GM23248 (cell line): ENCODE data around the gene CMSS1. TPM values are rescaled to one million over a fixed set of nuclear protein-coding genes. Genes with fewer than 3 reads are reported as not detected.

Source experiments
- DNase-seq: peaks from one replicate; pipeline ENCODE4 v3.0.0-alpha.2; 2015
- H2AFZ ChIP-seq: fragments of 200-600 bp; sonication (generic); 2 replicates; pipeline ENCODE4 v1.6.1; 2016; ENCODE audit warnings: antibody characterized with exemption
- H3F3A ChIP-seq: fragments of 200-600 bp; sonication (generic); 2 replicates; pipeline ENCODE4 v1.6.1; 2016; ENCODE audit warnings: mild to moderate bottlenecking, antibody characterized with exemption, mixed run types; ENCODE audit not compliant: insufficient read depth
- H3K27ac ChIP-seq: fragments of 200-600 bp; sonication (generic); 2 replicates; pipeline ENCODE4 v1.5.1; 2016; ENCODE audit warnings: mild to moderate bottlenecking
- H3K27me3 ChIP-seq: fragments of 200-600 bp; sonication (generic); replicated peaks from 2 replicates; pipeline ENCODE4 v1.6.1; 2016; ENCODE audit warnings: mild to moderate bottlenecking; ENCODE audit not compliant: insufficient read depth
- H3K36me3 ChIP-seq: fragments of 200-600 bp; sonication (generic); 2 replicates; pipeline ENCODE4 v1.6.1; 2016; ENCODE audit warnings: low read depth, mild to moderate bottlenecking
- H3K4me1 ChIP-seq: fragments of 200-600 bp; sonication (generic); 2 replicates; pipeline ENCODE4 v1.6.1; 2016; ENCODE audit warnings: mild to moderate bottlenecking; ENCODE audit not compliant: insufficient read depth
- H3K4me2 ChIP-seq: fragments of 200-600 bp; sonication (generic); one replicate; pipeline ENCODE4 v1.6.1; 2016; ENCODE audit warnings: mild to moderate bottlenecking; ENCODE audit not compliant: unreplicated experiment
- H3K4me3 ChIP-seq: fragments of 200-600 bp; sonication (generic); 2 replicates; pipeline ENCODE4 v1.5.1; 2016; ENCODE audit warnings: mild to moderate bottlenecking
- H3K79me2 ChIP-seq: fragments of 200-600 bp; sonication (generic); 2 replicates; pipeline ENCODE4 v1.6.1; 2016; ENCODE audit warnings: mild to moderate bottlenecking; ENCODE audit not compliant: insufficient read depth
- H3K9ac ChIP-seq: fragments of 200-600 bp; sonication (generic); 2 replicates; pipeline ENCODE4 v1.6.1; 2016; ENCODE audit warnings: mild to moderate bottlenecking
- H3K9me2 ChIP-seq: fragments of 200-600 bp; sonication (generic); 2 replicates; pipeline ENCODE4 v1.6.1; 2016; ENCODE audit warnings: mixed run types, mild to moderate bottlenecking, moderate library complexity; ENCODE audit not compliant: insufficient read depth
- H3K9me3 ChIP-seq: fragments of 200-600 bp; sonication (generic); one replicate; pipeline ENCODE4 v1.6.1; 2017; ENCODE audit warnings: low read depth
- H4K20me1 ChIP-seq: fragments of 200-600 bp; sonication (generic); 2 replicates; pipeline ENCODE4 v1.6.0; 2016; ENCODE audit not compliant: insufficient read depth
- EZH2 ChIP-seq: fragments of 200-600 bp; sonication (generic); IDR thresholded peaks from 2 replicates; pipeline ENCODE4 v1.6.1; 2018; ENCODE audit warnings: antibody characterized with exemption, mild to moderate bottlenecking; ENCODE audit not compliant: insufficient read depth, poor library complexity, severe bottlenecking
- EZH2phosphoT487 ChIP-seq: fragments of 200-600 bp; sonication (generic); IDR thresholded peaks from 2 replicates; pipeline ENCODE4 v1.6.1; 2018; ENCODE audit warnings: antibody characterized with exemption, moderate library complexity, mild to moderate bottlenecking, low read depth; ENCODE audit not compliant: insufficient read depth
- WGBS, 2 experiments: methylation state at CpG; one replicate each; pipeline ENCODE4 v1.1.6; 2015 to 2017; ENCODE audit warnings: low lambda C conversion rate in 2 of 2, low coverage in 1 of 2; ENCODE audit errors: missing lambda C conversion rate in 2 of 2; 5-methylcytosine and 5-hydroxymethylcytosine counted together
- in situ Hi-C: fragments of 300-500 bp; cut with MboI; formaldehyde crosslinking; loops from 2 replicates; pipeline ENCODE4 v1.15.0; 2020
- polyA plus RNA-seq: library from polyadenylated mRNA; unstranded; fragments of >200 nt; fragmentation: Nextera tagmentation; extraction: Ambion mirVana; gene quantifications from 2 replicates; pipeline ENCODE4 v1.2.1, GENCODE V29; 2016
- total RNA-seq: library from RNA; depleted of rRNA; stranded (reverse); fragments of >200 nt; shearing (Covaris generic); gene quantifications from 2 replicates; pipeline ENCODE4 v1.2.3, GENCODE V29; 2014

Gene CMSS1
- total and polyA plus RNA-seq, 2 experiments from 2014 or later, result 17.2 to 26.6 TPM

DNA sequence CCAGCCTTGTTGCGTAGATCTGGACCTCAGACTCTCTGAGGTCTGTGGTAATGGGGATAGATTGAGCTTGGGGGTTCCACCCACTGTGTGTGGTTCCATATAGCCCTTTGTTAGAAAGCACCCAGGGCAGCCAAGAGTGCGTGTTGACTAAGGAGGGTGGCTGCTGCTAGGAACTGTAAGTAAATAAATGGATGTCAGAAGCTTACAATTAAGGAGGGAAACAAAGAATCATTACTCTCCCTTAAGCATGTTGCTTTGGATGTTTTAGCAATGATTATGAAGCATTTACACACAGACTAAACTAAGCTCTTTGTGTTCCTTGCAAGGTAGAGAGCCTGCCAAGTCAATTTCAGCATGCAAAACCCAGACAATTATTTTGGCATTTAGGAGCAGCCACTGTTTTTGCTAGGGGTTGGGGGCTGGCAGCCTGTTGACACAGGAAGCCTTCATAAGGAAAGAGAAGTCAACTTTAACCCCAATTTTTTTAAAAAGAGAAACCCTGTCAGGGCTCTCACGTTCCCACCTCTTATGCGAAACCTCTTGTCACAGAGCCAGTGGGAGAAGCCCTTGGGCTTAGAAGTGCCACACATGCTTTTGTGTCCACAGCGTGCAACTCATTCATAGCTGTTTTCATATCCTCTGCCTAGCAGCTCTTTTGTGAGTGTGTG lies 127.8 kb downstream of the CMSS1 start:
- H3F3A ChIP-seq, result no peaks in the 10 kb centered on the region
- H3K4me2 ChIP-seq, result no peak overlapping the region
- WGBS, 2 experiments, result 54 to 63% methylated on average over 5 of the region's 5 CpGs

DNA sequence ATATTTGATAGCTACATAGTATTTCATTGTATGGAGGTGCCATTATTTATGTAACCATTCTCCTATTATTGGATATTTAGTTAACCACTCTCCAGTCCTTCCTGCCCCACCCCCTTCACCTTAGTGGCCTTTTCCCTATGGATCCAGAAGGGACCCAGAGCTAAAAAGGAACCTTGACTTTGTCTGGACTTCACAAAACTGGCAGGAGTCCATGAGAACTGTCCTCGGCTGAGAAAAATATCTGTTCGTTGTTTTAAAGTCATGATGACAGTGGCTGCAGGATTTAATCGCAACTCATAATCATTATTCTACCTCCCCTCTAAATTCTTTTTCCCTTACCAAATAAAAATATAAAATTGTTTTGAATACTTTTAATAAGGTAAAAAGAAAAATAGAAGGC lies 129.7 kb downstream of the CMSS1 start:
- Histone ChIP-seq H3K9me2 (no peaks in the 10 kb centered on the region), H3K9ac (no peak overlapping the region), H3K27ac (no peak overlapping the region), H3K4me1 (peaks cover 22% of the 10 kb centered on the region), H3K27me3 (no peaks in the 10 kb centered on the region), H3K9me3 (no peaks in the 10 kb centered on the region), H3K79me2 (no peaks in the 10 kb centered on the region), H3F3A (peaks cover 9% of the 10 kb centered on the region), H3K4me2 (no peak overlapping the region), H2AFZ (no peak overlapping the region), H3K4me3 (no peak overlapping the region), H4K20me1 (no peaks in the 10 kb centered on the region), H3K36me3 (no peaks in the 10 kb centered on the region)
- WGBS, 2 experiments, result 96 to 100% methylated on average over 3 of the region's 3 CpGs
- no peak for DNase-seq
- in situ Hi-C loops, result no loop called here
- TF ChIP-seq EZH2phosphoT487, result no peak
- TF ChIP-seq EZH2, result no peak

More for the DNA sequence above, 127.8 kb downstream of the CMSS1 start:
- Histone ChIP-seq H3K27ac (no peak overlapping the region), H3K4me1 (peaks cover 9% of the 10 kb centered on the region), H3K27me3 (no peaks in the 10 kb centered on the region), H3K9me2 (no peaks in the 10 kb centered on the region), H3K4me3 (no peak overlapping the region), H4K20me1 (no peaks in the 10 kb centered on the region), H3K9ac (no peak overlapping the region), H3K9me3 (no peaks in the 10 kb centered on the region), H3K79me2 (no peaks in the 10 kb centered on the region), H3K36me3 (no peaks in the 10 kb centered on the region), H2AFZ (no peak overlapping the region)
- in situ Hi-C loops, result no loop called here
- DNase-seq, result peak; percentile 45
- TF ChIP-seq EZH2 (no peak), EZH2phosphoT487 (no peak)

DNA sequence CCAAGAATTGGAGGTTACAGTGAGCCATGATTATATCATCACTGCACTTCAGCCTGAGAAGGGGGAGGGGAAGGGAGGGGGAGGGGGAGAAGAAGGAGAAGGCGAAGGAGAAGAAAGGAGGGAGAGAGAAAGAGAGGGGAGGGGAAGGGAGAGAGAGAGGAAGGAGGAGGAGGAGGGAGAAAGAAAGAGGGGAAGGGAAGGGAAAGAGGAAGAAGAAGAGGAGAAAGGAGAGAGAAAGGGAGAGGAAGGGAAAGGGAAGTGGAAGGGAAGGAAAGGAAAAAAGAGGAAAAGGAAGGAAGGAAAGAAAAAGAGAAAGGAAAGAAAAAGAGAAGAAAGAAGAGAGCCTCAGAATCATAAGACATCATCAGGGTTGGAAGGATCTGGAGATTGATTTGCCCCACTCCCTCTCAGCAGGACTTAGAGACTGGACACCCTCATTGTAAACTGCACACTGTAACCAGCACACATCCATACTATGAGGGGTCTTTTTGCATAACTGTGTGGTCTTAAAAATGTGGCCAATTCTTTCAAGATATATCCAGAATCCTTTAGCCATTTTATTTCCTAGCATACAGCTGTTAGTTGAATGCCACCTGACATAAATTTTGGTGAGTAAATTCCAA lies 130.9 kb downstream of the CMSS1 start:
- H3K9ac ChIP-seq, result no peak overlapping the region
- 100% methylated on average over 1 of the region's 1 CpG; no CpG with 5 or more reads in 1 of the 2 experiments for WGBS, 2 experiments

DNA sequence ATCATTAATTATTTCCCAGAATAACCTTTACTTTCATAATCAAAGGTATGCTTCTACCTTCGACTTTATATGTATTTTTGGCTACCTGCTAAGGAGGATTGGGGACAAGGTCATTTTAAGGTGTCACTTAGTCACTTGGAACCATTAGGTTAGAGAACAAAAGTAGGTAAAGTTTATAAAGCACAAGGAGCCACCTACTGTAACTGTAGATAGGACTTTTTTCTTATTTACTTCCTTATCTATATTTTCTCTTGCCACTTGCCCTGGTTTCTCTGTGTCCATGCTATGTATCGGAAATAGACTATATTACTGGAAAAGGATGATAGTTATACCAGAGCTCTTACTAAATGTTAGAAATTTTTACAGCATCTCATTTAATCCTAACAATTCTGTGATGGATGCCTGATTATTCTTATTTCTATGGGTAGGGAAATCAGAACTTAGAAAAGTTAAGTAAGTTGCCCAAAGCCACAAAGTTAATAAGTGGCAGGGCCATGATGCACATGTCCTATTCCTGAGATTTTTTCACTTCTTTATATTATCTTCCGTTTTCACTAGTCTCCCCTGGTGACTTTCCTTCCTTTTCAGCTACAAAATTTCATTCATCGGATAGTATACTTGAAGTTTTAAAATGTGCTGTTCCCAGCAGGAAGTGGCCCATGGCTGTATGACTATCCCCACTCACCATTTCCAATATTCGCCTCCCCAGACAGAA lies 132.5 kb downstream of the CMSS1 start:
- Histone ChIP-seq H3K4me2 (no peak overlapping the region), H3K9me2 (no peaks in the 10 kb centered on the region), H3K4me3 (no peak overlapping the region), H3K9ac (no peak overlapping the region), H3K79me2 (no peaks in the 10 kb centered on the region), H2AFZ (no peak overlapping the region), H4K20me1 (no peaks in the 10 kb centered on the region), H3K9me3 (no peaks in the 10 kb centered on the region), H3K27me3 (no peaks in the 10 kb centered on the region), H3K4me1 (peaks cover 40% of the 10 kb centered on the region), H3K36me3 (no peaks in the 10 kb centered on the region), H3K27ac (no peak overlapping the region), H3F3A (peaks cover 15% of the 10 kb centered on the region)
- in situ Hi-C loops, result no loop called here
- TF ChIP-seq EZH2phosphoT487, result no peak
- no peak for TF ChIP-seq EZH2
- WGBS, 2 experiments, result 96 to 98% methylated on average over 5 of the region's 5 CpGs
- DNase-seq, result no peak

More for the DNA sequence above, 130.9 kb downstream of the CMSS1 start:
- Histone ChIP-seq H3K27ac (no peak overlapping the region), H3K9me3 (no peaks in the 10 kb centered on the region), H2AFZ (no peak overlapping the region), H3K27me3 (no peaks in the 10 kb centered on the region), H3F3A (peaks cover 15% of the 10 kb centered on the region), H3K9me2 (no peaks in the 10 kb centered on the region), H3K79me2 (no peaks in the 10 kb centered on the region), H3K4me1 (peaks cover 34% of the 10 kb centered on the region), H4K20me1 (no peaks in the 10 kb centered on the region), H3K4me3 (no peak overlapping the region), H3K36me3 (no peaks in the 10 kb centered on the region), H3K4me2 (no peak overlapping the region)
- in situ Hi-C loops, result no loop called here
- no peak for DNase-seq
- no peak for TF ChIP-seq EZH2
- TF ChIP-seq EZH2phosphoT487, result no peak
